ENCODE data around the gene ANGPTL8. TPM values are rescaled to one million over a fixed set of nuclear protein-coding genes. Genes with fewer than 3 reads are reported as not detected.
A peak's percentile ranks its signal among the peaks of the same experiment; 100 is the strongest.

ANGPTL8 gene
- total and polyA plus RNA-seq, 9 of the 15 experiments (the other 6 are each of a cell fraction or from before 2014, with no cell fraction given) = not detected

GRCh38 chr19:11196406-11197287 is 42.8 kb upstream of the ANGPTL8 start (continued):
- TF ChIP-seq ZSCAN32 (CRISPR knock-in tag; IDR thresholded peaks at IDR 0.05) = no peak
- TF ChIP-seq MED1 (CRISPR knock-in tag; IDR thresholded peaks at IDR 0.05; ENCODE audit: borderline replicate concordance) = no peak
- no peak for TF ChIP-seq NFATC3 (IDR thresholded peaks at IDR 0.05)
- TF ChIP-seq SRF (CRISPR knock-in tag; IDR thresholded peaks at IDR 0.05) = no peak
- peak; percentile 63 to 70 for TF ChIP-seq KDM1A (IDR thresholded peaks at IDR 0.05)
- TF ChIP-seq ZNF444 (CRISPR knock-in tag; IDR thresholded peaks at IDR 0.05) = no peak
- TF ChIP-seq CEBPB (tag; IDR thresholded peaks at IDR 0.05) = no peak
- TF ChIP-seq YY1 (IDR thresholded peaks at IDR 0.05; ENCODE audit: borderline replicate concordance in 1 of 3, control insufficient read depth in 1 of 3, extremely low read depth in 1 of 3, insufficient read depth in 3 of 3, insufficient read length in 1 of 3, insufficient replicate concordance in 2 of 3, low read depth in 1 of 3, low read length in 2 of 3) = peak in 1 of 3 experiments; percentile 20
- TF ChIP-seq, protein P1, sequence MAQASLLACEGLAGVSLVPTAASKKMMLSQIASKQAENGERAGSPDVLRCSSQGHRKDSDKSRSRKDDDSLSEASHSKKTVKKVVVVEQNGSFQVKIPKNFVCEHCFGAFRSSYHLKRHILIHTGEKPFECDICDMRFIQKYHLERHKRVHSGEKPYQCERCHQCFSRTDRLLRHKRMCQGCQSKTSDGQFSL (CRISPR knock-in tag; IDR thresholded peaks at IDR 0.05) = peak; percentile 93
- TF ChIP-seq, protein P1 (tag; IDR thresholded peaks at IDR 0.05) = peak in 1 of 2 experiments; percentile 54; a peak in 1 of 4 replicates
- TF ChIP-seq HCFC1 (IDR thresholded peaks at IDR 0.05; ENCODE audit: low read depth, low read length) = no peak
- peak; percentile 69 for TF ChIP-seq BCOR (IDR thresholded peaks at IDR 0.05)
- TF ChIP-seq SMARCC2 (IDR thresholded peaks at IDR 0.05; ENCODE audit: low read depth) = no peak
- TF ChIP-seq, protein P2, sequence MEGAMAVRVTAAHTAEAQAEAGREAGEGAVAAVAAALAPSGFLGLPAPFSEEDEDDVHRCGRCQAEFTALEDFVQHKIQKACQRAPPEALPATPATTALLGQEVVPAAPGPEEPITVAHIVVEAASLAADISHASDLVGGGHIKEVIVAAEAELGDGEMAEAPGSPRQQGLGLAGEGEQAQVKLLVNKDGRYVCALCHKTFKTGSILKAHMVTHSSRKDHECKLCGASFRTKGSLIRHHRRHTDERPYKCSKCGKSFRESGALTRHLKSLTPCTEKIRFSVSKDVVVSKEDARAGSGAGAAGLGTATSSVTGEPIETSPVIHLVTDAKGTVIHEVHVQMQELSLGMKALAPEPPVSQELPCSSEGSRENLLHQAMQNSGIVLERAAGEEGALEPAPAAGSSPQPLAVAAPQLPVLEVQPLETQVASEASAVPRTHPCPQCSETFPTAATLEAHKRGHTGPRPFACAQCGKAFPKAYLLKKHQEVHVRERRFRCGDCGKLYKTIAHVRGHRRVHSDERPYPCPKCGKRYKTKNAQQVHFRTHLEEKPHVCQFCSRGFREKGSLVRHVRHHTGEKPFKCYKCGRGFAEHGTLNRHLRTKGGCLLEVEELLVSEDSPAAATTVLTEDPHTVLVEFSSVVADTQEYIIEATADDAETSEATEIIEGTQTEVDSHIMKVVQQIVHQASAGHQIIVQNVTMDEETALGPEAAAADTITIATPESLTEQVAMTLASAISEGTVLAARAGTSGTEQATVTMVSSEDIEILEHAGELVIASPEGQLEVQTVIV (CRISPR knock-in tag; IDR thresholded peaks at IDR 0.05; ENCODE audit: borderline replicate concordance) = no peak
- TF ChIP-seq UBTF (IDR thresholded peaks at IDR 0.05; ENCODE audit: borderline replicate concordance in 1 of 2, low read depth in 2 of 2, low read length in 2 of 2) = 0 out of 4 replicates have a peak, but pooled peaks of 1 of the 2 experiments have one; percentile 28
- no peak for TF ChIP-seq STAG1 (CRISPR knock-in tag; IDR thresholded peaks at IDR 0.05; ENCODE audit: borderline replicate concordance)
- TF ChIP-seq ZNF24 (IDR thresholded peaks at IDR 0.05) = no peak
- TF ChIP-seq ZNF830 (CRISPR knock-in tag; IDR thresholded peaks at IDR 0.05) = no peak
- TF ChIP-seq ZNF695 (CRISPR knock-in tag; IDR thresholded peaks at IDR 0.05) = no peak
- TF ChIP-seq ZFX (CRISPR knock-in tag; IDR thresholded peaks at IDR 0.05) = no peak
- TF ChIP-seq EZH2 (IDR thresholded peaks at IDR 0.05; ENCODE audit: borderline replicate concordance, low read depth, low read length) = no peak

All from K562 (cell line).